Astrocyte of the hippocampus (primary cell): ENCODE results near the gene LBH.
"Not testable (repeated sequence)": the region's sequence is repeated elsewhere in the genome, so short reads cannot be mapped to it uniquely, and the experiment has no call there.

ENCODE experiments used
- DNase-seq: peaks from one replicate; pipeline ENCODE4 v3.0.0; 2011; ENCODE audit warnings: low read depth, low spot score

Gene LBH

GRCh38 chr2:30257266-30258214 lies 26.2 kb downstream of the LBH start:
- DNase-seq: no peak

- no peak for DNase-seq
Measured at GRCh38 chr2:30259071-30259470, 27.7 kb downstream of the LBH start.

- no peak for DNase-seq
Measured at GRCh38 chr2:30259827-30260679, 28.7 kb downstream of the LBH start.

- no peak for DNase-seq
Measured at GRCh38 chr2:30260941-30261340, 29.6 kb downstream of the LBH start.

GRCh38 chr2:30261695-30262211 lies 30.4 kb downstream of the LBH start:
- DNase-seq: no peak

GRCh38 chr2:30262716-30263309 lies 31.5 kb downstream of the LBH start:
- no peak for DNase-seq

- no peak for DNase-seq
Measured at GRCh38 chr2:30264274-30264673, 32.9 kb downstream of the LBH start.

- DNase-seq: peak; percentile 56
Measured at GRCh38 chr2:30265052-30266015, 34.0 kb downstream of the LBH start.

- DNase-seq: peak; percentile 45
Measured at GRCh38 chr2:30266051-30266621, 34.8 kb downstream of the LBH start.

GRCh38 chr2:30266705-30267104 lies 35.4 kb downstream of the LBH start:
- no peak for DNase-seq

GRCh38 chr2:30267161-30267975 lies 36.0 kb downstream of the LBH start:
- no peak for DNase-seq

GRCh38 chr2:30268296-30268871 lies 37.0 kb downstream of the LBH start:
- no peak for DNase-seq

- DNase-seq: not testable (repeated sequence)
Measured at GRCh38 chr2:30269114-30269770, 37.9 kb downstream of the LBH start.

- DNase-seq: no peak
Measured at GRCh38 chr2:30269771-30270145, 38.4 kb downstream of the LBH start.

- DNase-seq: no peak
Measured at GRCh38 chr2:30270166-30270565, 38.8 kb downstream of the LBH start.

- DNase-seq: no peak
Measured at GRCh38 chr2:30271301-30271700, 40.0 kb downstream of the LBH start.

- no peak for DNase-seq
Measured at GRCh38 chr2:30272286-30272685, 41.0 kb downstream of the LBH start.

- DNase-seq: peak; percentile 89
Measured at GRCh38 chr2:30272761-30273573, 41.6 kb downstream of the LBH start.
